ENCODE data around the gene KLHL3.

DNA sequence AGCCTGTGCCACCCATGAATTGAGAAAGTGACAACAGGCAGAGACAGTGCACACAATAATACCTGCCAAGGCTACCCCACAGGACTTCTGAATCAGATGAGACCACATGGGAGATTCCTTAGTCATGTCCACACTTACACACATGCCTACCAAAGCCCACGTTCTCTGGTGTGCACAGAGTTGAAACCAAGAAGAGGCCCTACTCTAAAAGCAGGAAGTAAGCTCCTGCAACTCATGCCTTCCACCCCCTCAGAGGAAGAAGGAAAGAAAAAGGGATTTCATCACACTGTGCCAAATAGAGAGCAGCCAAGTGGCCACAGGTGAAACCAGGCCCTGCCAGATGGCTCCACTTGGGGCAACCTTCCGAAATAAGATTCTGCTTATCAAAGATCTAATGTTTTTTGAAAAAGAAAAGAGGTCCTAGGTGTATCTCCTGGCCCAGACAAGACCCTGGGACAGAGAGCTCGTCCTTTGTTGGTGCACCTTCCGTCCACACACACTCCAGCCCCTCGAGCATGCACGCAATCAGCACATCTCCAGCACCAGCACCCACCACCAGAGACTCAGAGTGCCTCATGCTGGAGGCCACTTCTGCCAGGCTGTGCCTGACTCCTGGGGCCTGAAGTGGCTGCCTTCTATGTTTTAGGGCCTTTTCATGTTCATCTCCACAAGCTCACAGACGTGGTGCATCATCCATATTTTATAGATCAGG lies 122.2 kb downstream of the KLHL3 start:
- TF ChIP-seq, protein P1, sequence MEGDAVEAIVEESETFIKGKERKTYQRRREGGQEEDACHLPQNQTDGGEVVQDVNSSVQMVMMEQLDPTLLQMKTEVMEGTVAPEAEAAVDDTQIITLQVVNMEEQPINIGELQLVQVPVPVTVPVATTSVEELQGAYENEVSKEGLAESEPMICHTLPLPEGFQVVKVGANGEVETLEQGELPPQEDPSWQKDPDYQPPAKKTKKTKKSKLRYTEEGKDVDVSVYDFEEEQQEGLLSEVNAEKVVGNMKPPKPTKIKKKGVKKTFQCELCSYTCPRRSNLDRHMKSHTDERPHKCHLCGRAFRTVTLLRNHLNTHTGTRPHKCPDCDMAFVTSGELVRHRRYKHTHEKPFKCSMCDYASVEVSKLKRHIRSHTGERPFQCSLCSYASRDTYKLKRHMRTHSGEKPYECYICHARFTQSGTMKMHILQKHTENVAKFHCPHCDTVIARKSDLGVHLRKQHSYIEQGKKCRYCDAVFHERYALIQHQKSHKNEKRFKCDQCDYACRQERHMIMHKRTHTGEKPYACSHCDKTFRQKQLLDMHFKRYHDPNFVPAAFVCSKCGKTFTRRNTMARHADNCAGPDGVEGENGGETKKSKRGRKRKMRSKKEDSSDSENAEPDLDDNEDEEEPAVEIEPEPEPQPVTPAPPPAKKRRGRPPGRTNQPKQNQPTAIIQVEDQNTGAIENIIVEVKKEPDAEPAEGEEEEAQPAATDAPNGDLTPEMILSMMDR (IDR thresholded peaks at IDR 0.05) = no peak
- TF ChIP-seq, protein P2, sequence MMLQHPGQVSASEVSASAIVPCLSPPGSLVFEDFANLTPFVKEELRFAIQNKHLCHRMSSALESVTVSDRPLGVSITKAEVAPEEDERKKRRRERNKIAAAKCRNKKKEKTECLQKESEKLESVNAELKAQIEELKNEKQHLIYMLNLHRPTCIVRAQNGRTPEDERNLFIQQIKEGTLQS (CRISPR knock-in tag; conservative IDR thresholded peaks at IDR 0.05) = no peak
- TF ChIP-seq FOXP1 (CRISPR knock-in tag; IDR thresholded peaks at IDR 0.05; ENCODE audit: borderline replicate concordance) (no peak), ZNF232 (CRISPR knock-in tag; IDR thresholded peaks at IDR 0.05) (no peak), ZNF263 (CRISPR knock-in tag; IDR thresholded peaks at IDR 0.05; ENCODE audit: low read depth) (no peak), IRF2 (CRISPR knock-in tag; IDR thresholded peaks at IDR 0.05; ENCODE audit: borderline replicate concordance, low read depth) (no peak), NR3C1 (CRISPR knock-in tag; conservative IDR thresholded peaks at IDR 0.05; ENCODE audit: low read depth) (no peak), ESRRA (CRISPR knock-in tag; IDR thresholded peaks at IDR 0.05; ENCODE audit: borderline replicate concordance) (no peak), NFE2L1 (CRISPR knock-in tag; IDR thresholded peaks at IDR 0.05) (no peak)
- TF ChIP-seq, protein P3, sequence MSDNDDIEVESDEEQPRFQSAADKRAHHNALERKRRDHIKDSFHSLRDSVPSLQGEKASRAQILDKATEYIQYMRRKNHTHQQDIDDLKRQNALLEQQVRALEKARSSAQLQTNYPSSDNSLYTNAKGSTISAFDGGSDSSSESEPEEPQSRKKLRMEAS (CRISPR knock-in tag; IDR thresholded peaks at IDR 0.05) = no peak
- TF ChIP-seq, protein P4, sequence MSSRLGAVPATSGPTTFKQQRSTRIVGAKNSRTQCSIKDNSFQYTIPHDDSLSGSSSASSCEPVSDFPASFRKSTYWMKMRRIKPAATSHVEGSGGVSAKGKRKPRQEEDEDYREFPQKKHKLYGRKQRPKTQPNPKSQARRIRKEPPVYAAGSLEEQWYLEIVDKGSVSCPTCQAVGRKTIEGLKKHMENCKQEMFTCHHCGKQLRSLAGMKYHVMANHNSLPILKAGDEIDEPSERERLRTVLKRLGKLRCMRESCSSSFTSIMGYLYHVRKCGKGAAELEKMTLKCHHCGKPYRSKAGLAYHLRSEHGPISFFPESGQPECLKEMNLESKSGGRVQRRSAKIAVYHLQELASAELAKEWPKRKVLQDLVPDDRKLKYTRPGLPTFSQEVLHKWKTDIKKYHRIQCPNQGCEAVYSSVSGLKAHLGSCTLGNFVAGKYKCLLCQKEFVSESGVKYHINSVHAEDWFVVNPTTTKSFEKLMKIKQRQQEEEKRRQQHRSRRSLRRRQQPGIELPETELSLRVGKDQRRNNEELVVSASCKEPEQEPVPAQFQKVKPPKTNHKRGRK (CRISPR knock-in tag; IDR thresholded peaks at IDR 0.05; ENCODE audit: borderline replicate concordance) = no peak
